HUDEP-2 (cell line): Measurements from ENCODE around the gene BBS10.
"Not testable (repeated sequence)": the region's sequence is repeated elsewhere in the genome, so short reads cannot be mapped to it uniquely, and the experiment has no call there.

Experiments
- DNase-seq, 76 experiments: peaks; one replicate each; lab custom pipeline; 2025; ENCODE audit not compliant: unreplicated experiment in 76 of 76; lab: John Stamatoyannopoulos, UW

Gene BBS10

DNA sequence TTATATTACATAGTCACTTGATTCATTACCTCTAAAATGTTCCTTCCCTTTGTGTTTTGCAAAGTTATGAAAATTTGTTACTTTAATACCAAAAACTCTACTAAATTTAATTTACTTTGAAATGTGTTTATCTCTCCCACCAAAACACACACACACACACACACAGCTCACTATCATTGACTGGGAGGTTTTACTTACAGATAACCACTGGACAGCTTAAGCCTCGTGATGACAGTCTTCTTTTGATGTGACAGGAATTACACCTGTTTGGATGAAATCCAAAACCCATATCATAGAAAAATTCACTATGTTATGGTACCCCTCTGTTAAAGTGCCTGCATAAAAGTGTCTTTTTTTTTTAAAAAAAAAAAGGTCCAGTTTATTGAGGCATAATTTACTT lies 15.6 kb downstream of the BBS10 start:
- no peak for DNase-seq

DNA sequence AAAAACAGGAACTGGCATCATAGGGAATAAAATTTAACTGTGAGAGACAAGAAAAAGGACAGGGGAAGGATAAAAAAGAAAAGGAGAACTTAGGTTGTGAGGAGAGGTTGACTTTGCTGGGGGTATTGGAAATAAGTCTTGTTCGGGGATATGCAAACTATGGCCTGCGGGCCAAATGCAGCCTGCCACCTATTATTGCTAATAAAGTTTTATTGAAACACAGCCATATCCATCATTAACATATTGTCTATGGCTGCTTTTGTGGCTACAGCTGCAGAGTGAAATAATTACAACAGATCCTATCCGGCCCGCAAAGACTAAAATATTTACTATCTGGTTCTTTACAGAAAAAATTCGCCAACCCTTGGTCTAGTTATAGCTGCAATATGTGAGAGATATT lies 18.6 kb downstream of the BBS10 start:
- no peak for DNase-seq

DNA sequence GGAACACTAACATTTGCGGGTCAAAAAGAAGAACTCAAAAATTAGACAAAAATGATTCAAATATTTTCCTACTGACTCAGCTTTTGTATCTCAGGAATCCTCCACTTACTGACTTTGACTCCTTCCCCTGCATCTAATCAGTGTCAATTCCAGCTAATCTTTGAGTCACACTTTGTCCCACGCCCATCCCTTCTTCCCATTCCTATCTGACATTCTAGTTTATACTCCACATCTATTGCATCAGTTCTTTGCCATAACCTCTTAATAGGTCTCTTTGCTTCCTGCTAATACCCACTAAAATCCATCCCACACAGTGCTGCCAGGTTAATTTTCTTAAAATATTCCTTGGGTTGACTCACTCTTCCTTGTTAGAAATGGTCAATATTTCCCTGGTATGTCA lies 19.1 kb downstream of the BBS10 start:
- DNase-seq = no peak

DNA sequence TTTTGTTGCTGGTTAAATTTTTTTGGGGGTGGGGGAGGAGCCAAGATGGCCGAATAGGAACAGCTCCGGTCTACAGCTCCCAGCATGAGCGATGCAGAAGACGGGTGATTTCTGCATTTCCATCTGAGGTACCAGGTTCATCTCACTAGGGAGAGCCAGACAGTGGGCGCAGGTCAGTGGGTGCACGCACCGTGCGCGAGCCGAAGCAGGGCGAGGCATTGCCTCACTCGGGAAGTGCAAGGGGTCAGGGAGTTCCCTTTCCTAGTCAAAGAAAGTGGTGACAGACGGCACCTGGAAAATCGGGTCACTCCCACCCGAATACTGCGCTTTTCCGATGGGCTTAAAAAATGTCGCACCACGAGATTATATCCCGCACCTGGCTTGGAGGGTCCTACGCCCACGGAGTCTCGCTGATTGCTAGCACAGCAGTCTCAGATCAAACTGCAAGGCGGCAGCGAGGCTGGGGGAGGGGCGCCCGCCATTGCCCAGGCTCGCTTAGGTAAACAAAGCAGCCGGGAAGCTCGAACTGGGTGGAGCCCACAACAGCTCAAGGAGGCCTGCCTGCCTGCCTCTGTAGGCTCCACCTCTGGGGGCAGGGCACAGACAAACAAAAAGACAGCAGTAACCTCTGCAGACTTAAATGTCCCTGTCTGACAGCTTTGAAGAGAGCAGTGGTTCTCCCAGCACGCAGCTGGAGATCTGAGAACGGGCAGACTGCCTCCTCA lies 28.5 kb downstream of the BBS10 start:
- not testable (repeated sequence) for DNase-seq

DNA sequence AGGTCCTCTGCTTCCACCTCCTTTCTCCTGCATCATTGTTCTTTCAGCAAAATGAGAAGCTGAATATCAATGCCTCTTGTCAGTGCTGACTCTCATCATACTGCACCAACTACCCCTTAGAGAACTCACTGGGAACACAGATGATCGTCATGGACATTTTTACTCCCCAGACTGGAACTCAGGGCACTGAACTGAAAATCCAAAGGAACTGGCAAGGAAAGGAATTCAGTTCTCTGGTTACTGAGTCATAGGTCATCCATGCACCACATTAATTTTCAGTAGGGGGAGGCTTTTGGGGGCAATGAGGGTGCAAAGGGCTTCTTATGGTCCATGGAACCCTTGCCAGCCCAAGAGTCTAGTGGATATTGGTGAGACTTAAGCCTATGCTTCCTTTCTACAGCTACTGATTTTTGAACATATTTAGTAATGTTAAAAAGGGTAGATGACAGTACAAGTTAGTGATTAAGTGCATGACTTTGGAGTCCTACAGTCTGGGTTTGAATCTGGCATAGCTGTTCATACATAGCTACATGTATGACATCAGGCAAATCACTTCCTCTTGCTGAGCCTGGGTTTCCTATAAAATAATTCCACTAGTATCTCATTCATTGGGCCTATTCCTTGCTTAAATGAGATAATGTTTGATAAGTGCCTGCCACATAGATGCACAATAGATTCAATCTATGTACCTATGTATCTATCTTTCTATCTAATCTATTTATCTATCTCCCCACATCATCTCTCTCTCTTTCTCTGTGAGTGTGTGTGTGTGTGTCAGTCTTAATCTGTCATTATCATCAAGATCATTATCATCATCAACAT lies 29.2 kb downstream of the BBS10 start:
- DNase-seq = no peak

DNA sequence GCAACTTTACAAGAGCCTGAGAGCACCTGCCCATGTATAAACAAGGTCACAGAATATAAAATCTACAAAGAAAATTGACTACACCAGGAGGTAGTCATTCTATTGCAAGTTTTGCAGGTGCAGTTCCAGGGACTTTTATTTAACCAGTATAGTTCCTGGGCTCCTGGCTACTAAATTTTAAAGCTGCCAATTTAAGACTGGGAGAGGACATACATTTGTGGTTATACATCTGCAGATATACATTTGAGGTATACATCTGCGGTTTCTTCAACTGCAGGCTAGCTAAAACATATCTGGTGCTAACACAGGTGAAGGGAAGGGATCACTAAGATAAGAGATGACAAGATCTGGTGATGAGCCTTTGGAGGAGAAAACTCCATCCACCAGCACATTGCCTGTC lies 30.2 kb downstream of the BBS10 start:
- DNase-seq = no peak

DNA sequence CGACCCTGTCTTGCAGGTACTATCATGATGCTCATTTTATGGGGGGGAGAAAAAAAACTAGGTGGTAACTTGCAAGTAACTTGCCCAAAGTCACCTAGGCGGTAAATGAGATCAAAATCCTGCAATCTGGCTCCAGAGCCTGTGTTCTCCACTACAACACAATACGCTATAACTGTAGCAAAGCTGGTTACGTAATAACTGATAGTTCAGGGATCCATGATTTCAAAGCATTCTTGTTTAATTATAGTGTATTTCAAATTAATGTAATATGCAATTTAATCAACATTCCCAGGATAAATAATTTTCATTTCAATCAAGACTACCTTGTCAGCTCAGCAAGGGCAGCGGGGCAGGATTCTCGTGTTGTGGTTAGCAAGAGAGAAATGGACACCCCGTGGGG lies 31.7 kb downstream of the BBS10 start:
- DNase-seq = no peak

DNA sequence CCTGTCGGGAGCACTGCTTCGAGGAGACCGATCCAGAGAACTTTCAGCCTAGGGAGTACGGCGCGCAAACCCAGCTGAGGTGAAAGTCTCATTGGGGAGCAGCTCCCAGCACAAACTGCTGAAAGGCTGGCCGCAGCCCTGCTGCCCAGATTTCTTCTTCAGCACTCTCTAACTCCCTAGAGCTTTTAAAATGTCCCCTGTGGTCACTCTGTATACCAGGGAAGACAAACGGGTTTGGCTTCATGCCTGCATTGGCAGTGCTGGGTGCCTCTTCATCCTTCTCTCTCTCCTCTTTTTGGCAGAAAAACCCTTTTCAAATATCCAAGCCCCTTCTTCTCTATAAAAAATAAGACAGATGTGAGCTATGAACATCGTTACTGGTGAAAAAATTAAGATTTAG lies 34.9 kb downstream of the BBS10 start:
- DNase-seq = no peak

DNA sequence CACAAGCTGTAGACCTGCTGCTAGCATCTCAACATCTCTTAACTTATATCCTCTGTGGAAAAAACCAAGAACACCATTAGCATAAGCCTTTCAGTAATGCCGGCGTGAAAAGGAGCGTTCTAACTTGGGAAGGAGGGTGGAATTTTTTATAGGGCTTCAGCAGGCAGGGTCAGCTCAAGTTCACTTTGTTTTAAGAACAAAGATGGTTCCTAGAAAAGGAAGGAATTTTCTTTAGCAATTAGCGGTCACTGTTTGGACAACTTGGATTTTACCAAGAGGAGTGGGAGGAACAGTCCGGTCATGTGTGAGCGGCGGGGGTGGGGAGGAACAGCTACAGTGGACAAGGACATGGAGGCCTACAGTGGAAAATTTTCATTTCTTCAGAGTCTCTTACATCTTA lies 35.9 kb downstream of the BBS10 start:
- no peak for DNase-seq

DNA sequence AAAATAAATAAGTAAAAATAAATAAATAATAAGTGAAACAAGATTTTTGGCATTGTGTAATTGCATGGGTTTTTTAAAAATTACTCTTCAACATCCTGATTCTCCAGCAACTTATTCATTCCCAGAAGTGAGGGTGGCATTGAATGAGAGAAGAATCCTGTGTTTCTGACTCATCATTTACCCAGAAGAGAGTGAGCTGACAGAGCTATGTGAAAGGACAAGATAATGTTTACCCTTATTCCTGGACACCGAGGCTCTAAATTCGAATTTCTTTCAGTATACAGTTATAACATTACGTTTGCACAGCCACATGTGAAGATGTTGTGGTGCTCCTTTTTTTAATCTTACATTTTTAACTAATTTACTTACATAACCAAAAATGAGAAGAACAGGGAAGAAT lies 36.4 kb downstream of the BBS10 start:
- DNase-seq = no peak

DNA sequence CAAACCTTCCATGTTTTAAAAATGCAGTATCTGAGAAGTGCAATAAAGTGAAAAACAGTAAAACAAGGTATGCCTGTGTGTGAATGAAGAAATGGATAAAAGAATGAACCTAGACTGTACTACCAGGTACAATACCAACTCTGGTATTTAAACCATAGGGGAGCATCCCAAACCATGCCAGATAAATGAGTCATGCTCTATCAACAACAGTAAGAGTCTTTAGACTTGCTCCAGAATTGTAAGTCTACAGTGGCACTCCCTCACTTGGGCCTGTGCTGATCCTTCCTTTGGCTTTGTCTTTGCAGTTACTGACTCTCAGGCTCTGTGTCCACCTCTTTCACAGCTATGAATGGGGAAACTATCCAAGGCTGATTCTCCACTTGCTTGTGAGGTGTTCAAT lies 38.1 kb downstream of the BBS10 start:
- DNase-seq = no peak

DNA sequence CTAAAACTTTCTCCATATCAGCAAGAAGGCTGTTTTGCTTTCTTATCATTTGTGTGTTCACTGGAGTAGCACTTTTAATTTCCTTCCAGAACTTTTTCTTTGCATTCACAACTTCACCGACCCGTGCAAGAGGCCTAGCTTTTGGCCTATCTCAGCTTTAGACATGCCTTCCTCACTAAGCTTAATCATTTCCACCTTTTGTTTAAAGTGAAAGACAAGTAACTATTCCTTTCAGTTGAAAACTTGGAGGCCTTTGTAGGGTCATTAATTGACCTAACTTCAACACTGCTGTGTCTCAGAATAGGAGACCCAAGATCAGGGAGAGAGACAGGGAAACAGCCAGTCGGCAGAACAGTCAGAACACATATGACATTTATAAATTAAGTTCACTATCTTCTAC lies 39.3 kb downstream of the BBS10 start:
- no peak for DNase-seq

DNA sequence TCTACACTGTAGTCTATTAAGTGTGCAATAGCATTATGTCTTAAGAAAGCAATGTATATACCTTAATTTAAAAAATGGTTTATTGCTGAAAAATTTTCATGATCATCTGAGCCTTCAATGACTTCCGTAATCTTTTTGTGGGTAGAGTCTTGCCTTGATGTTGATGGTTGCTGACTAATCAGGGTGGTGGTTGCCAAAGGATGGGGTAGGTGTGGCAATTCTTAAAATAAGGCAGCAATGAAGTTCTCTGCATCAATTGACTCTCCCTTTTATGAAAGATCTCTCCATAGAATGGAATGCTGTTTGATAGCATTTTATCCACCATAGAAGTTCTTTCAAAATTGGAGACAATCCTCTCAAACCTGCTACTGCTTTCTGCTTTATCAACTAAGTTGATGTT lies 41.1 kb downstream of the BBS10 start:
- DNase-seq = no peak

DNA sequence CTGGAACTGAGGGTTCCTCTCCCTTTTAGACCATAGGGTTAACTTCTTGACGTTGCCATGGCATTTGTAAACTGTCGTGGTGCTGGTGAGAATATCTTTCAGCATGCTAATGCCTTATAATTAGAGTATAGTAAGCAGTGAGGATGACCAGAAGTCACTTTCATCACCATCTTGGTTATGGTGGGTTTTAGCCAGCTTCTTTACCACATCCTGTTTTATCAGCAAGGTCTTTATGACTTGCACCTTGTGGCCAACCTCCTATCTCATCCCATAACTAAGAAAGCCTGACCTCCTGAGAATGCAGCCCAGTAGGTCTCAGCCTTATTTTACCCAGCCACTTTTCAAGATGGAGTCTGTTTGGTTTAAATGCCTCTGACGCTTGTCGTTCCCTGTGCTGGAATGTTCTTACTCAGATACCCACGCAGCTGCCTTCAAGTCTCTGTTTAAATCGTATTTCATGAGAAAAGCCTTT lies 44.2 kb downstream of the BBS10 start:
- DNase-seq = no peak

DNA sequence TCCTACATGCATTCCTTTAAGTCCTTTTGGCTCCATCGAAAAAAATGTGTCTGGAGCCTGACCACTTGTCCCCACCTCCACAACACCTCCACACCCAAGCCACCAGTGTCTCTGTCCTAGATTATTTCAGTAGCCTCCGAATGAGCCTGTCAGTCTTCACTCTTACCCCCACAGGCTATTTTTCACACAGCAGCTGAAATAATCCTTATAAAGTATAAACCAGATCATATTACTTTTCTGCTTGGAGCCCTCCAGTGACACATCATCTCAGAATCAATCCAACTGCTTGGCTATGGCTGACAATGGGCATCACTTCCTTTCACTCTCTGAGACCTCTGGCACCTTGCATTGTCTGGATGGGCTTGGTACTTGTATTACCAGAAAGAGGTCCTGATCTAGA lies 44.9 kb downstream of the BBS10 start:
- DNase-seq = no peak

DNA sequence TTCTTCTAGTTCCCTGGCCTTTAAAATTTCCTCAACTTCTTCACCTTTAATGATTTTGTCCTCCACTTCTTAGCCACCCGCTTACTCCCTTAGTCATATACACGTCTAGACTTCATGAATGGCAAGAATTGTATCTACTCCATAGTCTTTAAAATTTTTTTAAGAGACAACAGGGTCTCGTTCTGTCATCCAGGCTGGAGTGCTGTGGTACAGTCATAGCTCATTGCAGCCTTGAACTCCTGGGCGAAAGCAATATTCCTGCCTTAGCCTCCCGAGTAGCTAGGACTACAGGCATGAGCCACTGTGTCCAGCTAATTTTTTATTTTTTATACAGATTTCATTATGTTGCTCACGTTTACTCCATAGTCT lies 47.9 kb downstream of the BBS10 start:
- DNase-seq = no peak

DNA sequence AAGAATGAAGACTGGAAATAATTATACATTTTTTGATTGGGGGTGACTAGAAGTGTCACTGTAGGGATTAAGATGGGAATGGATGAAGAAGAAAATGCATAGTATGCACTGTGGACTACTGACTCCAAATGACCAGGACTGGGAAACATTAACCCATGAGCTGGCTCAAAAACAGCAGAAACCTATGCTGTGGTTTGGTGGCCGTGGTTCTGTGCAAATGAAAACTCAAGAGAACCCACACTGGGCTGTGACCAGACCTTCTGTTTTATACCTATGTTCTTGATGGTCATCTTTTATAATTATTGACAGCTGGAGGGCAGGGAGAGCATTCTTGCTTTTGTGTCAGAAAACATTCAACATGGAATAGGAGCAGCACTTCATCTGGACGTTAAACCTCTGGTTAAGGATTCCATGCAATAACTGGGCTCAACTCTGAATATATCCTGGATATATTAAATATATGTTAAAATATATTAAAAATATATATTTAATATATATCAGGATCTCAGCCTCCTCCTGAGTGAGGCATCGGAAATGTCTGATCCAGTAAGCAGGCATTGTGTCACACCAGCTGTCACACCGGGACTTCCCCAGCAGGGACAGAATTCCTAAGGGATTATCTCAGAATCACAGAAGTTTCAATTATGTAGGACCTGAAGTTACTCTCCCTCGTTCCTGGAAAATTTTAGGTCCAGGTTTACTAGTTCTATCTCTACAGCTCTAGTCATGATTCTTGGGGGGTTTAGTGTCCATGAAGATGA lies 48.5 kb downstream of the BBS10 start:
- no peak for DNase-seq
